Parathyroid adenoma (tissue), 2 donors: ENCODE data around the gene TMEM163.

Experiments used
- H2AFZ ChIP-seq: fragments of 300-600 bp; sonication (generic); one replicate; pipeline ENCODE4 v1.7.0; 2017; ENCODE audit warnings: antibody characterized with exemption, mild to moderate bottlenecking
- H3K27ac ChIP-seq: fragments of 300-600 bp; sonication (generic); one replicate; pipeline ENCODE4 v1.7.0; 2017
- H3K27me3 ChIP-seq: fragments of 300-600 bp; sonication (generic); one replicate; pipeline ENCODE4 v1.7.0; 2017; ENCODE audit warnings: low read length; ENCODE audit not compliant: control insufficient read depth, insufficient read depth
- H3K36me3 ChIP-seq: fragments of 300-600 bp; sonication (generic); one replicate; pipeline ENCODE4 v1.7.0; 2017; ENCODE audit warnings: low read length; ENCODE audit not compliant: control insufficient read depth, insufficient read depth
- H3K4me1 ChIP-seq: fragments of 300-600 bp; sonication (generic); one replicate; pipeline ENCODE4 v1.7.0; 2017; ENCODE audit warnings: control low read depth
- H3K4me2 ChIP-seq: fragments of 300-600 bp; sonication (generic); one replicate; pipeline ENCODE4 v1.7.0; 2017; ENCODE audit warnings: low read length
- H3K4me3 ChIP-seq: fragments of 300-600 bp; sonication (generic); one replicate; pipeline ENCODE4 v1.7.0; 2017; ENCODE audit warnings: low read depth, low read length
- H3K79me2 ChIP-seq: fragments of 300-600 bp; sonication (generic); one replicate; pipeline ENCODE4 v1.7.0; 2017; ENCODE audit warnings: control low read depth
- H3K9ac ChIP-seq: fragments of 300-600 bp; sonication (generic); one replicate; pipeline ENCODE4 v1.7.0; 2017; ENCODE audit warnings: mild to moderate bottlenecking
- H3K9me3 ChIP-seq: fragments of 300-600 bp; sonication (generic); one replicate; pipeline ENCODE4 v1.7.0; 2017; ENCODE audit warnings: low read length; ENCODE audit not compliant: control insufficient read depth
- TF ChIP-seq, protein P1 (sequence below): fragments of 300-600 bp; sonication (generic); IDR thresholded peaks from one replicate; pipeline ENCODE4 v1.7.0; 2017; ENCODE audit warnings: antibody characterized with exemption, mild to moderate bottlenecking
- donor health status: primary hyperparathyroidism.

TMEM163 gene

GRCh38 chr2:134445116-134445515 lies 273.7 kb downstream of the TMEM163 start:
- H2AFZ ChIP-seq: no peak overlapping the region
- H3K4me2 ChIP-seq: no peak overlapping the region
- no peaks in the 10 kb centered on the region for H3K27me3 ChIP-seq
- H3K4me1 ChIP-seq: no peaks in the 10 kb centered on the region
- H3K27ac ChIP-seq: no peak overlapping the region
- no peak overlapping the region for H3K9ac ChIP-seq
- H3K79me2 ChIP-seq: no peaks in the 10 kb centered on the region
- no peak overlapping the region for H3K4me3 ChIP-seq
- TF ChIP-seq, protein P1, sequence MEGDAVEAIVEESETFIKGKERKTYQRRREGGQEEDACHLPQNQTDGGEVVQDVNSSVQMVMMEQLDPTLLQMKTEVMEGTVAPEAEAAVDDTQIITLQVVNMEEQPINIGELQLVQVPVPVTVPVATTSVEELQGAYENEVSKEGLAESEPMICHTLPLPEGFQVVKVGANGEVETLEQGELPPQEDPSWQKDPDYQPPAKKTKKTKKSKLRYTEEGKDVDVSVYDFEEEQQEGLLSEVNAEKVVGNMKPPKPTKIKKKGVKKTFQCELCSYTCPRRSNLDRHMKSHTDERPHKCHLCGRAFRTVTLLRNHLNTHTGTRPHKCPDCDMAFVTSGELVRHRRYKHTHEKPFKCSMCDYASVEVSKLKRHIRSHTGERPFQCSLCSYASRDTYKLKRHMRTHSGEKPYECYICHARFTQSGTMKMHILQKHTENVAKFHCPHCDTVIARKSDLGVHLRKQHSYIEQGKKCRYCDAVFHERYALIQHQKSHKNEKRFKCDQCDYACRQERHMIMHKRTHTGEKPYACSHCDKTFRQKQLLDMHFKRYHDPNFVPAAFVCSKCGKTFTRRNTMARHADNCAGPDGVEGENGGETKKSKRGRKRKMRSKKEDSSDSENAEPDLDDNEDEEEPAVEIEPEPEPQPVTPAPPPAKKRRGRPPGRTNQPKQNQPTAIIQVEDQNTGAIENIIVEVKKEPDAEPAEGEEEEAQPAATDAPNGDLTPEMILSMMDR: no peak
- no peaks in the 10 kb centered on the region for H3K9me3 ChIP-seq
- no peaks in the 10 kb centered on the region for H3K36me3 ChIP-seq

- no peaks in the 10 kb centered on the region for H3K9me3 ChIP-seq
- TF ChIP-seq, protein P1: no peak
- H2AFZ ChIP-seq: no peak overlapping the region
- no peaks in the 10 kb centered on the region for H3K79me2 ChIP-seq
- H3K4me3 ChIP-seq: no peak overlapping the region
- no peaks in the 10 kb centered on the region for H3K36me3 ChIP-seq
- H3K27ac ChIP-seq: no peak overlapping the region
- H3K27me3 ChIP-seq: no peaks in the 10 kb centered on the region
- H3K9ac ChIP-seq: no peak overlapping the region
- no peak overlapping the region for H3K4me2 ChIP-seq
- H3K4me1 ChIP-seq: no peaks in the 10 kb centered on the region
These were observed 274.9 kb downstream of the TMEM163 start for GRCh38 chr2:134443814-134444480.

GRCh38 chr2:134441153-134441863 lies 277.5 kb downstream of the TMEM163 start:
- TF ChIP-seq, protein P1: no peak
- H3K36me3 ChIP-seq: no peaks in the 10 kb centered on the region
- H3K9ac ChIP-seq: no peak overlapping the region
- no peak overlapping the region for H2AFZ ChIP-seq
- H3K27me3 ChIP-seq: no peaks in the 10 kb centered on the region
- no peaks in the 10 kb centered on the region for H3K4me1 ChIP-seq
- no peak overlapping the region for H3K27ac ChIP-seq
- no peak overlapping the region for H3K4me2 ChIP-seq
- H3K4me3 ChIP-seq: no peak overlapping the region
- no peaks in the 10 kb centered on the region for H3K79me2 ChIP-seq
- no peaks in the 10 kb centered on the region for H3K9me3 ChIP-seq

DNA sequence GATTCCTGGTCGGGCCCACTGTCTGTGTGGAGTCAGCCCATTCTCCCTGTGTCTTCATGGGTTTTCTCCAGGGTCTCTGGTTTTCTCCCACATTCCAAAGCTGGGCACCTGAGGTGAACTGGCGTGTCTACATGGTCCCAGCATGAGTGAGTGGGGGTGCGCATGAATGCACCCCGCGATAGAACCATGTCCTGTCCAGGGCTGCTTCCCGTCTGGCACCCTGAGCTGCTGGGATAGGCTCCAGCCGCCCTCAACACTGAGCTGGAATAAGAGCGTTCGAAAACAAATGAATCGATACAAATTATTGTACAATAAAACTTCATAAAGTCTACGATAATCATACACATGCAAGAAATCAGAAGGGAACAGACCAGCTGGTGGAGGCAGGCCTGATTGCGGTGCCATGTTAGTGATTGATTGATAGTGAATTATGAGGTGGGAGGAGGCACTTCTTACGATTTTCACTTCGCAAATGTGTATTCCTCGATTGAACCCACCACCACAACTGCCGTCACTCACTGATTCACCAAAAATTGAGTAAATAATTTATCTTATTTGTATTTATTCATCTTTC lies 278.4 kb downstream of the TMEM163 start:
- H3K79me2 ChIP-seq: no peaks in the 10 kb centered on the region
- TF ChIP-seq, protein P1: no peak
- H2AFZ ChIP-seq: no peak overlapping the region
- H3K9ac ChIP-seq: no peak overlapping the region
- no peaks in the 10 kb centered on the region for H3K36me3 ChIP-seq
- no peak overlapping the region for H3K4me2 ChIP-seq
- no peaks in the 10 kb centered on the region for H3K4me1 ChIP-seq
- no peak overlapping the region for H3K27ac ChIP-seq
- no peaks in the 10 kb centered on the region for H3K9me3 ChIP-seq
- H3K4me3 ChIP-seq: no peak overlapping the region
- no peaks in the 10 kb centered on the region for H3K27me3 ChIP-seq
